ENCODE data around the gene DEPDC1B. TPM values are rescaled to one million over a fixed set of nuclear protein-coding genes. Genes with fewer than 3 reads are reported as not detected.
"Not testable (repeated sequence)": the region's sequence is repeated elsewhere in the genome, so short reads cannot be mapped to it uniquely, and the experiment has no call there.

DEPDC1B gene
- total RNA-seq, 4 donors from 2014 or later = 2.7 to 3.2 (median 2.9) TPM; not detected in 1

- Histone ChIP-seq H3K27me3 (no peaks in the 10 kb centered on the region), H3K9me3 (no peaks in the 10 kb centered on the region), H3K4me3 (no peak overlapping the region), H3K36me3 (no peaks in the 10 kb centered on the region), H3K27ac (no peak overlapping the region), H3K4me1 (no peaks in the 10 kb centered on the region)
- DNase-seq = no peak
- intact Hi-C loops (cut with DNase I; ENCODE audit: low total_unique reads) = no loop called here
- 57 to 100% methylated on average over 2 to 3 of the region's 3 CpGs for WGBS, 2 donors (ENCODE audit: low coverage in 1 of 2)
- in situ Hi-C loops (cut with MboI; ENCODE audit: low pct_ligation_motif_present in 1 of 4, low pct_unique_long_range_greater_than_20kb in 1 of 4, low sequenced_read_pairs in 3 of 4) = no loop called here
- TF ChIP-seq POLR2A (IDR thresholded peaks at IDR 0.05) (no peak), EP300 (IDR thresholded peaks at IDR 0.05; ENCODE audit: low read depth) (no peak), POLR2AphosphoS5 (IDR thresholded peaks at IDR 0.05) (no peak), CTCF (IDR thresholded peaks at IDR 0.05) (no peak)
These were observed 39.0 kb upstream of the DEPDC1B start for GRCh38 chr5:60738933-60739332.

- H3K4me3 ChIP-seq = no peak overlapping the region
- H3K27me3 ChIP-seq = no peaks in the 10 kb centered on the region
- no peaks in the 10 kb centered on the region for H3K4me1 ChIP-seq
- in situ Hi-C loops (cut with MboI; ENCODE audit: low pct_ligation_motif_present in 1 of 4, low pct_unique_long_range_greater_than_20kb in 1 of 4, low sequenced_read_pairs in 3 of 4) (no loop called here), intact Hi-C loops (cut with DNase I; ENCODE audit: low total_unique reads) (no loop called here)
- H3K9me3 ChIP-seq = no peaks in the 10 kb centered on the region
- 62 to 80% methylated on average over 1 to 4 of the region's 4 CpGs for WGBS, 2 donors (ENCODE audit: low coverage in 1 of 2)
- no peak overlapping the region for H3K27ac ChIP-seq
- H3K36me3 ChIP-seq = no peaks in the 10 kb centered on the region
- TF ChIP-seq EP300 (IDR thresholded peaks at IDR 0.05; ENCODE audit: low read depth) (no peak), CTCF (IDR thresholded peaks at IDR 0.05) (no peak), POLR2A (IDR thresholded peaks at IDR 0.05) (no peak), POLR2AphosphoS5 (IDR thresholded peaks at IDR 0.05) (no peak)
- DNase-seq = no peak
These were observed 38.5 kb upstream of the DEPDC1B start for GRCh38 chr5:60738461-60738860.

GRCh38 chr5:60730858-60731257, 30.9 kb upstream of the DEPDC1B start:
- H3K4me3 ChIP-seq; H3K27me3 ChIP-seq; DNase-seq; H3K36me3 ChIP-seq; intact Hi-C loops (cut with DNase I; ENCODE audit: low total_unique reads); in situ Hi-C loops (cut with MboI; ENCODE audit: low pct_ligation_motif_present in 1 of 4, low pct_unique_long_range_greater_than_20kb in 1 of 4, low sequenced_read_pairs in 3 of 4); H3K4me1 ChIP-seq; H3K27ac ChIP-seq; H3K9me3 ChIP-seq: not testable (repeated sequence)

GRCh38 chr5:60727033-60727679, 27.2 kb upstream of the DEPDC1B start:
- Histone ChIP-seq H3K27ac (no peak overlapping the region), H3K9me3 (no peaks in the 10 kb centered on the region), H3K4me3 (no peak overlapping the region), H3K27me3 (no peaks in the 10 kb centered on the region), H3K36me3 (no peaks in the 10 kb centered on the region), H3K4me1 (no peaks in the 10 kb centered on the region)
- no peak for TF ChIP-seq POLR2AphosphoS5 (IDR thresholded peaks at IDR 0.05)
- no peak for TF ChIP-seq EP300 (IDR thresholded peaks at IDR 0.05; ENCODE audit: low read depth)
- TF ChIP-seq POLR2A (IDR thresholded peaks at IDR 0.05) = no peak
- TF ChIP-seq CTCF (IDR thresholded peaks at IDR 0.05) = no peak
- DNase-seq = no peak
- 85% methylated on average over 1 of the region's 1 CpG; no CpG with 5 or more reads in 1 of the 2 donors for WGBS, 2 donors (ENCODE audit: low coverage in 1 of 2)
- intact Hi-C loops (cut with DNase I; ENCODE audit: low total_unique reads) (no loop called here), in situ Hi-C loops (cut with MboI; ENCODE audit: low pct_ligation_motif_present in 1 of 4, low pct_unique_long_range_greater_than_20kb in 1 of 4, low sequenced_read_pairs in 3 of 4) (no loop called here)

GRCh38 chr5:60724126-60724525, 24.2 kb upstream of the DEPDC1B start:
- in situ Hi-C loops (cut with MboI; ENCODE audit: low pct_ligation_motif_present in 1 of 4, low pct_unique_long_range_greater_than_20kb in 1 of 4, low sequenced_read_pairs in 3 of 4) (no loop called here), intact Hi-C loops (cut with DNase I; ENCODE audit: low total_unique reads) (no loop called here)
- H3K36me3 ChIP-seq = no peaks in the 10 kb centered on the region
- no peak for TF ChIP-seq POLR2AphosphoS5 (IDR thresholded peaks at IDR 0.05)
- TF ChIP-seq CTCF (IDR thresholded peaks at IDR 0.05) = no peak
- TF ChIP-seq EP300 (IDR thresholded peaks at IDR 0.05; ENCODE audit: low read depth) = no peak
- TF ChIP-seq POLR2A (IDR thresholded peaks at IDR 0.05) = no peak
- no peak for DNase-seq
- no peaks in the 10 kb centered on the region for H3K27me3 ChIP-seq
- WGBS, 2 donors (ENCODE audit: low coverage in 1 of 2) = 59 to 75% methylated on average over 2 of the region's 2 CpGs
- H3K4me1 ChIP-seq = no peaks in the 10 kb centered on the region
- no peak overlapping the region for H3K4me3 ChIP-seq
- no peaks in the 10 kb centered on the region for H3K9me3 ChIP-seq
- H3K27ac ChIP-seq = no peak overlapping the region
